ENCODE results near the gene JMJD4.

DNA sequence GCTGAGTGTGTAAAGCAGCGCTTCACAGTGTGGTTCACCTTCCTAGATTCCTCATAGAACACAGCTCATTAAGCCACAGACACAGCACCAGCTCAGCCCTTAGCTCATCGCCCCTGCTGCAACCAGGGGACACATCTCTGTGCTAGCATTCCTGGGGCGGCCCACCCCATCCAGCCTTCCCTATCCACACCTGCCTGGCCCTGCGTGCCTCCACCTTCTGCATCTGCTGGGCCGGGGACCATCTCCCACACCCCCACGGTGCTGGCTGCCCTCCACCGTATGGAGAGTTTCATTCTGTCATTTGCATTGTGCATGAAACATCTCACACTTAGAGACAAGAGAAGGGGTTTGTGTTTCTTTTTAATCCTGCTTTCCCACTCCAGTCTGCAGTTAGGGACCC is 44.6 kb upstream of the JMJD4 start:
- TF ChIP-seq, protein P1, sequence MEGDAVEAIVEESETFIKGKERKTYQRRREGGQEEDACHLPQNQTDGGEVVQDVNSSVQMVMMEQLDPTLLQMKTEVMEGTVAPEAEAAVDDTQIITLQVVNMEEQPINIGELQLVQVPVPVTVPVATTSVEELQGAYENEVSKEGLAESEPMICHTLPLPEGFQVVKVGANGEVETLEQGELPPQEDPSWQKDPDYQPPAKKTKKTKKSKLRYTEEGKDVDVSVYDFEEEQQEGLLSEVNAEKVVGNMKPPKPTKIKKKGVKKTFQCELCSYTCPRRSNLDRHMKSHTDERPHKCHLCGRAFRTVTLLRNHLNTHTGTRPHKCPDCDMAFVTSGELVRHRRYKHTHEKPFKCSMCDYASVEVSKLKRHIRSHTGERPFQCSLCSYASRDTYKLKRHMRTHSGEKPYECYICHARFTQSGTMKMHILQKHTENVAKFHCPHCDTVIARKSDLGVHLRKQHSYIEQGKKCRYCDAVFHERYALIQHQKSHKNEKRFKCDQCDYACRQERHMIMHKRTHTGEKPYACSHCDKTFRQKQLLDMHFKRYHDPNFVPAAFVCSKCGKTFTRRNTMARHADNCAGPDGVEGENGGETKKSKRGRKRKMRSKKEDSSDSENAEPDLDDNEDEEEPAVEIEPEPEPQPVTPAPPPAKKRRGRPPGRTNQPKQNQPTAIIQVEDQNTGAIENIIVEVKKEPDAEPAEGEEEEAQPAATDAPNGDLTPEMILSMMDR (IDR thresholded peaks at IDR 0.05), result no peak
- no peak for TF ChIP-seq POLR2A (IDR thresholded peaks at IDR 0.05)

All from adrenal gland (tissue), 5 donors.